Skeletal muscle cell (primary cell): ENCODE data around the gene FAM219A.
A peak's percentile ranks its signal among the peaks of the same experiment; 100 is the strongest.

ENCODE experiments used
- DNase-seq: peaks from one replicate; pipeline ENCODE4 v3.0.0-alpha.2; 2010; ENCODE audit warnings: low read depth
- H3K4me3 ChIP-seq: 2 replicates; pipeline ENCODE4 v1.5.1; 2011; ENCODE audit warnings: low read depth, mild to moderate bottlenecking, control low read depth, low read length, moderate library complexity

FAM219A gene

DNA sequence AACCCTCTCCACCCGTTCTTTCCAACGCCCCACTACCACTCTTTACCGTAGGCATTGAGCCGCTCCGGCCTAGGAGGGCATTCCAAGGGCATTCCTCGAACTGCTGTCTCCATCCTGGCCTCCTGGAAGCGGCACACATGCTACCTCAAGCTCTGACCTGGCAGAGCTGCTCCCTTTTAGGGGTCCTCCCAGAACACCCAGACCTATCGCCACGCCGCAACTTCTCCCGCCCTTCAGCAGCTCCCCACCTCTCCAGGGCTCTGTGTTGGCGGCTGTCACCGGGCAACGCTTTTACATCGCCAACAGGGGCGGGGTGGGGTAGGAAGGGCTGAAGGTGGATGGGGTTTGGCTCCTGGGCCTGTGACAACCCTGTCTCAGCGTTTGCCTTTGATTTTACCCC, 77.0 kb downstream of the FAM219A start:
- peak overlapping the region; percentile 49 for H3K4me3 ChIP-seq
- DNase-seq = no peak

DNA sequence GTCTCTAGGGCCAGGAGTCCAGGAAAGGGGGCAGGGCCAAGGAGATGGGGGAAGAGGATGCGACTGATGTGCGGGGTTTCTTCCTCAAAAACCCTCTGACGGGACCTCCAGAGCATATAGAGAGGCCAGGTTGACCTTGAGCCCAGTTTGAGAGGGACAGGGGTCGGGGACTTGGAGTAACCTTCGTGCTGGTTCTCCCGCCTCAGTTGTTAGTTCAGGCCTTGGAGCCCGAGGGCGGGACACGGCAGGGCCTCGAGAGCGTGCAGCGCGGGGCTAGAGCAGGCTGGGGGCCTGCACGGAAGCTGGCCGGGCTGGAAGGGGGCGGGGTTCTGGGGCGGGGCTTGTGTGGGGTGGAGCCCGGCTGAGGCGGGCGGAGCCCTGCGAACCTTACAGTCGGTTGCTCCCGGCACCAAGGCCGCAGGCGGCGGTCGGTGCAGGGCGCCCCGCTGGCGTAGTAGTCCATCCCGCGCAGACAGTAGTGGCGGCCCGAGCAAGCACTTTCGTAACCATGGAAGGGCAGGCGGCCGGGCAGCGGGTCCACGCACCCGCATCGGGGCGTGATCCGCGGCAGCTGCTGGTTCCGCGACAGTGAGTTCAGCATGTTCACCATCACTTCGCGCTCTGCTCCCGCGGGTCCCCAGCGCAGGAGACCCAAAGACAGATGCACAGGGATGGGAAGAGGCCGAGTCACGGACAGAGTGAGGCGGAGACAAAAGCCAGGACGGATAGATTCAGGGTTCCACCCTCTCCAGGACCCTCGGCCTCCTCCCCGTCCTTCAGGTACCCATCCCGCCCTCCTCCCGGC, 77.7 kb downstream of the FAM219A start:
- peak overlapping the region; percentile 49 for H3K4me3 ChIP-seq
- DNase-seq = peak; percentile 34

DNA sequence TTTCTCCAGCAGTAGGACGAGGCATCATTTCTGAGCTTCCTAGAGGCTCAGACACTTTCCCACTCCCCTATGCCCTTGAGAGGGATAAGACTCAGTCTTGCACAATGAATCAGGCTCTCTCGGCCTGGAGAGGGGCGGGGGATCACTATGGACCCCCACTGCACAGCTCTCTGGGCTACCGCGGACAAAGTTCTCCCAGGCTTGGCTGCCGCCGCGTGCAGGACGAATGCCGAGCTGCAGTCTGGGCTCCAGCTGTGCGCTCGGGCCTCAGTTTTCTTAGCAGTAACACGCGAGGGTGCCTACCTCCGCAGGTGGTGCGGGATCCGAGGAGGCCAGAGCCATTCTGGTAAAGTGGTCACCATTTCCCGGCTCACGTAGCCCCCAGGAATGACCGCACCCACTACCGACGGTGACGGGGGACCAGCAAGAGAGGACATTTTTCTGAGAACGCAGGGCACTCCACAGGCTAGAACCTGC, 78.3 kb downstream of the FAM219A start:
- DNase-seq = no peak
- H3K4me3 ChIP-seq = peak overlapping the region; percentile 37

DNA sequence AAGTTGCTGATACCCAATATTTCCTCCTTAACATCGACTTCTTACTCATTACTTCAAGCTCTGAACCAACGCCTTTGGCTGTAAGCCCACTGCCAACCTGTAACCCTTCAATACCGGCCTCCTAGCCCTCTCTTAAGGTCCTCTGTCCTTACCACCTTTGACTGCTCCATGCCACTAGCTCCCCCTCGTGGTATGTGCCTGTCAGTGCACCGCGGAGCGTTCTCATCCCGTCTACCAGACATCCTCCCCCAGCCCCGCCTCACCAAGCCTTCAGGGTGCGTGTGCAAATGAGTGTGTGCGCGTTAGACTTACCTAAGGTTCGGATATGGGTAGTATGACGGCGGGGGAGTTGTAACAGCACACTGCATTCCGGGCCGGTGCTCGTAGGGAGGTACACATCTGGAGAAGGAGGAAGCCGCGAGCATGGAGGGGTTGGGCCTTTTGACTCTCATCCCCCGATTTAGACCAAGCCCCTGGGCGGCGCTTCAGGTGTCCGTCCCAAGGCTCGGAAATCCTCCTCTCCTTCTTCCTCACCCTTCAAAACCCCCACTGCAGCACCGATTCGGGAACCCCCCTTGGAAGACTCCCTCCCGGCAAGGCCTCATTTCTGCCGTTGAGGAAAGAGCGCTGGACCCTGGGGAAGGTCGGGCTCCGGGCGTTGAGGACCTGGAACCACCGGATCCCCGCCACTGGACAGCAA, 78.9 kb downstream of the FAM219A start:
- H3K4me3 ChIP-seq = peak overlapping the region; percentile 37
- DNase-seq = peak; percentile 36

DNA sequence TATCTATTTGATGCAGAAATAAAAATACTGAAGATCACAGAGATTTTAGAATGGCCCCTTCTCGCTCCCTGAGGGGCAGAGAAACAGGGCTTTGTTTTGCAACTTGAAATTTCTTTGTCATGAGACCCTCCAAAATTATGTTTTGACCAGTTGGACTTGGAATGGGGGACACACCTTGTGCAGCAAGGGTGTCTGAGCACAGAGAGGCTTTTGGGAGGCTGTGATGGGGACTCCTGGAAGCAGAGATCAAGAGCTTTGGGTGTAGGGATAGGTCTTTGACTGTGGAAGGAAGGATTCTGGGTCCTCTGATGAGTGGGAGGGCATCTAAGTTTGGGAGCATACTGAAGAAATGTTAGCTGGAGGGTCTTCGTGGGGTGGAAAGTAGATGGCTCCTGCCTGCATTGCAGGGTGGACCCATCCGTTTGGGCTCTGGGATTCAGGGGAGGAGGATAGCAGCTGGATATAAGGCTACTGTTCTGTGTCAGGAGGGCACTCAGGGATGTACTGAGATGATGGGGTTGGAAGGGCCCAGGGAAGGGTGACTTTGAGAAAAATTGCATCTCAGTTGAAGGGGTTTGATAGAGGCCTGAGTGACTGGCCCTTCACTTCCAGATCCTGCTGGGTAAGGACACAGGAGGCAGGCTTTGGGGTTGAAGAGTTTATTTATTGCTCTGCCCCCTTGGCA, 79.9 kb downstream of the FAM219A start:
- H3K4me3 ChIP-seq = no peak overlapping the region
- DNase-seq = no peak

DNA sequence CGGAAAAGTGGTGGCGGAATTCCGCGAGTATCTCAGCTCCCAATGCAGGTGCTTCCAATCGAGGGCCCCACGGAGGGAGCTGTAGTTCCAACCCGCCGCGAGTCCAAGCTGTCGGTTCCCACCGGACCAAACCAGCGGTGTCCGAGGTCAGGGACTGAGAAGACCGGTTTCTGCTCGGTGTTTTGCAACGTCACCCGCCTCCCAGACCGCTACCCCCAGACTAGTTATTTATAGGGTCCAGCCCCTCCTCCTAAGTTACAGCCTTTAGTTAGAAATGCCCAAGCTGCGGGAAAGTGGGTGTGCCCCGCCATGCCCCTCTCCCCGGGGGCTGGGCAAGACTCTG, 81.0 kb downstream of the FAM219A start:
- no peak for DNase-seq
- H3K4me3 ChIP-seq = peak overlapping the region; percentile 70

DNA sequence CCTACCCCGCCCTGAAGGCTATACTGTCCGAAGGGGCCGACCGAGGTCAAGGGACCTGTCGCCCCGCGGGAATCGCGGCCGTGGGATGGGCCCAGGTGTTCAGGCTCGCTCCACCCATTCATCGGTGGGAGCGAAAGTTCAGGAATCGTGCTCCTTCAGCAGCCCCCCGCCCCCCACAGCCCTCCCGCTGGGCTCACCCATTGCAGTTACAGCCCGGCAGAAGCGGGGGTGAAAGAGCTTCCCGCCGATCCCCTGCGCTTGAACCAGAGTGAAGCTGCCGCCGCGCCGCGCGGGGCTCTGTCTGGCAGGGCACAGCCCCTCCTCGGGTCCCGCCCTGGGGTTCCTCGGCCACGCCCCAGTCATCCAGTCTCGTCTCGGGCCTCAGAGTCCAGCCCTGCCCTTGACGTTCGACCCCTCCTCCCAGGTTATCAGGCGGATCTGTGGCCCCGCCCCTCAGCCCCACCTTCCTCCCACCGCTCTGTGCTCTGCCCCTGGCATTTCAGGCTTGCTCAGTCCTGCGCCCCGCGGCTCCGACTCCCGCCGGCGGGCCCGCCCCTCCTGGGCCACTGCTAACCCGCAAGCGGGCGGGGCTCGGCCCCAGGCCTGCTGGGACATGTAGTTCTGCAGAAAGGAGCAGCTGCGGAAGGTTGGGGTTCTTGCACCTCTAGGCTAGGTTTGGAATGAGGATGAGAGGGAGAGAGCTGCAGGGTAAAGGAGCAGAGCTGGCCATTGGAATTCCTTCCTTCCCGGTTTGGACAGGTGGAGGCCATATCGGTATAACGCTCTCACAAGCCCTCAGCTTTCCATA, 81.6 kb downstream of the FAM219A start, which contains the start of gene MYORG:
MYORG (minus strand) TSS at position 303 of the 808 bp plus-strand sequence. CDS start 3,955 bp downstream, outside the sequence.
- peak within 1 kb of the TSS; percentile 70 for H3K4me3 ChIP-seq
- peak; percentile 28 for DNase-seq

DNA sequence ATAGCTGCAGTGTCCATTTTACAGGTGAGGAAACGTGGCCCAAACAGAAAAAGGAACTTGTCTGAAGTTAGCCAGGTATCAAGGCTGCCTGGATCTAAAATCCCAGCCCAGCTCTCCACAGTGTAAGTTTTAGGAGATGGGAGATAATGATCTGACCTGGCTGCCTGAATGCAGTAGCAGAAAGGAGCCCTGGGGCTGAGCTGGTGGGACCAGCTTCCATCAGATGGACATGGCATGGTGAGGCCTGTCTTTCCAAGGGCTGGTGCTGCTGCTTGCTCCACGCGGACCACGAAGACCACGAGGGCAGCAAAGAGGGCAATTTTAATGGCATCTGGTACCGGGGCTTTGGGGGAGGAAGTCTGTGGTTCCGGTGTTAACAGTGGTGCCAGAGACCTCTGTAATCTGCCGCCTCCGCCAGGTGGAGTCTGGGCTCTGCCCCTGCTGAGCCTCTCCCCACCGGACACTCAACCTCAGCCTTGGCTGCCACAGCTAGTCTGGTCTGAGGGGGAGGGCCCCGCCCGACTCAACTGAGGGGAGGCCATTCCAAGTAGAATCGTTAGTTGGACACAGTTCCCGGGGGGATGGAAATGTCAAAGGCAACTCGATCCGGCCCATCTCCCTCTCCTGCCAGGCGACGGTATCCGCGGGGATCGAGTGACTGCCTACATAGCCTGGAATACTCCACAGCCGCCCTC, 82.3 kb downstream of the FAM219A start:
- DNase-seq = no peak
- H3K4me3 ChIP-seq = peak overlapping the region; percentile 70

DNA sequence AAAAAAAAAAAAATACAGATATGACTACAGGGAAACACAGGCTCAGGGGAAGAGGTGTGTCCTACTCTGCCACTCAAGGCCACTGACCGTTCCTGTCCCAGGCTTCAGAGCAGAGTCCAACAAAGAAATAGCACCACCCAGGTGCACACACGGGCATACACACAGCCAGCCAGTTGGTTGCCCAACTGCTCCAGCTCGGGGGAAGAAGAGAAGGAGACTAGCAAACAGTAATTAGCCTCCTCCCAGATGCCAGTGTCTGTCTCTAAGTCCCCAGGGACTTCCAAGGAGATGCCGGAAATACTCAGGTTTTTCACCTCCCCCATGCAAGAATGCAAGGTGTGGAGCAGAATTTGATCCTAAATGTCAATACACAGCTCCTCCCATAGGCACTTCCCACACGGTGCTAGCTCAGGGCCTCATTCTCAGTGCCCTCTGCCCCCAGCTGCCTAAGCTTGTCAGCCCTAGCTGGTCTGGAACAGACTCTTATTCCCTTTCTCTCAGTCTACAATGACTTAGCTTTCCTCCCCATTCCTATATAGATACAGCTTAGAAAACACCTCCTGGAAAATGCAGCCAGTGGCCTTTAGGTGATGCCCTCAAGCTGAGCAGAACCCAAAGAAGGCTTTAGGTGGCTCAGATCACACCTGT, 83.3 kb downstream of the FAM219A start:
- no peak for DNase-seq
- H3K4me3 ChIP-seq = no peak overlapping the region

DNA sequence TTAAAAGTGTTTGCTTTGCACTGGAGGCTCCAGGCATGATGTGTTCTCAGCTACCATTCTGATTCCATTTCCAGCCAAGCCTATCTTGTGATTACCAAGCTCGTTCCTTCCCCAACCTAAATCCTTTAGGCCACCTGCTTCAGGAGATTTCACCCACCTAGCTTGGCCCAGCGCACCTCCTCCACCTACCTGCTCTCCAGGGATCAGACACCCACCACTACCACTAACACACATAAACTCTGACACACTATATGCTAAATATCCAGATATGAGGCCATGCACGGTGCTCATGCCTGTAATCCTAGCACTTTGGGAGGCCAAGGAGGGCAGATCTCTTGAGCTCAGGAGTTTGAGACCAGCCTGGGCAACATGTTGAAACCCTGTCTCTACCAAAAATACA, 84.0 kb downstream of the FAM219A start:
- DNase-seq = no peak
- H3K4me3 ChIP-seq = no peak overlapping the region

DNA sequence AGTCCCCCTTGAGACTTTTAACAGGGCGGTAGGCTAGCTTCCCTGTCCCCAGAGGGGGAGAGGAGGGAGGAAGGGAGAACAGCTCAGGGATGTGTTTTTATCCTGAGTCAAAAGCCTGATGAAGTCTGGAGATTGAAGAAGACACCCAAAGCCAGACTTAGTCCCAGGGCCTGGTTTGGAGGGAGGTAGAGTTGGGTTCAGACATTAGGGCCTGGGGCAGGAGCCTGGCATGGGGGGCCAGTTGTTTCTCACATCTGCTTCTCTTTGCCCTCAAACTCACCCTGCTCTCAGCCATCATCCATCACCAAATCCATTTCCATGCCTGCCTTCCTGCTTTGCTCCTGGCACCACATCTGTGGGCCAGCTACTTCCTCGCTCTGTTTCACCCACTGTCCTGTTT, 84.6 kb downstream of the FAM219A start:
- H3K4me3 ChIP-seq = no peak overlapping the region

DNA sequence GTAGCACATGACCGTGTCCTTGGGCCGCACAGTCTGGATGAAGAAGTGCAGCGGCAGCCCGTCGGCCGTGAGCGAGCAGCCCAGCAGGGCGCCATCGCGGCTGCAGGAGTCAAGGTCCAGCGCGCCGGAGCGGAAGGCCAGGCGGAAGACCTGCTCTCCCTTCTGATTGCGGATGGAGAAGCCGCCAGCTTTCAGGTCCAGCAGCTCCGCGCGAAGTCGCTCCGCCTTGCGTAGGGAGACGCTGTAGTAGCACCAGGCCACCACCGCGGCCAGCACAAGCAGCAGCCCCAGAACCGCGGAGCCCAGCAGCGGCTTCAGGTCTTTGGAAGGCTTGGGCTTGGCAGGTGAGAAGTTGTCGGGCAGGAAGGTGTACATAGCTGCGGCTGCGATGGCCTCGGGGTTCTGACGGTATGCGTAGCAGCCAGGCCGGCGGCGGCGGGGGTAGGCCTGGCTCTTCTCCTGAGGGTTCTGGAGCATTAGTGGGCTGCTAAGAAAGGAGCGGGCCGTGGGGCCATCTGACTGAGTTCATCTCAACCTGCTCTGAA, 85.8 kb downstream of the FAM219A start:
- H3K4me3 ChIP-seq = no peak overlapping the region
- no peak for DNase-seq

More for the DNA sequence above, 84.6 kb downstream of the FAM219A start:
- DNase-seq = no peak

DNA sequence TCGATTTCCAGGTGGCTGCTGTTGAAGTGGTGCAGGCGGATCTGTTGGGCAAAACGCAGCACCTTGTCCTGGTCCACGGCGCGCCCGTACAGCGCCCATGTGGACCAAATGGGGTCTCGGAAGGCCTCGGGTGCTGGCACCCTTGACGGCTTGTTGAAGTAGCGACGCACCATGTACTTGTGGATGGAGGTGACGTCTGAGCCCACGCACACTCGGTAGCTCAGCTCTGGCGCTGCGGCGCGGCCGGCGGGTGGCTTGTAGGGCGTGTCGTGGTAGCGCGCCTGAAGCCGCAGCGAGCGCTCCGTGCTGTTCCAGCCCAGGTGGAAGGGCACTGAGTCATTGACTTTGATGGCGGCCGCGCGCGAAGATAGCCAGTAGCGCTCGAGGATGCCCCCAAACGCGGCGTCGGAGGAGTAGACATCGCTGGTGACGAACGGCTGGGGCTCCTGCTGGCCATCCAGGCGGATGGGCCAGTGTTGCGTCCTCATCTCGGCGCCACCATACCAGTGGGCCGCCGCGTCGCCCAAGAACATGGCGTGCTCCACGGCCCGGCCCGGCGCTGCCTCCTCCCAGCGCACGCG, 86.4 kb downstream of the FAM219A start:
- no peak overlapping the region for H3K4me3 ChIP-seq
- no peak for DNase-seq

DNA sequence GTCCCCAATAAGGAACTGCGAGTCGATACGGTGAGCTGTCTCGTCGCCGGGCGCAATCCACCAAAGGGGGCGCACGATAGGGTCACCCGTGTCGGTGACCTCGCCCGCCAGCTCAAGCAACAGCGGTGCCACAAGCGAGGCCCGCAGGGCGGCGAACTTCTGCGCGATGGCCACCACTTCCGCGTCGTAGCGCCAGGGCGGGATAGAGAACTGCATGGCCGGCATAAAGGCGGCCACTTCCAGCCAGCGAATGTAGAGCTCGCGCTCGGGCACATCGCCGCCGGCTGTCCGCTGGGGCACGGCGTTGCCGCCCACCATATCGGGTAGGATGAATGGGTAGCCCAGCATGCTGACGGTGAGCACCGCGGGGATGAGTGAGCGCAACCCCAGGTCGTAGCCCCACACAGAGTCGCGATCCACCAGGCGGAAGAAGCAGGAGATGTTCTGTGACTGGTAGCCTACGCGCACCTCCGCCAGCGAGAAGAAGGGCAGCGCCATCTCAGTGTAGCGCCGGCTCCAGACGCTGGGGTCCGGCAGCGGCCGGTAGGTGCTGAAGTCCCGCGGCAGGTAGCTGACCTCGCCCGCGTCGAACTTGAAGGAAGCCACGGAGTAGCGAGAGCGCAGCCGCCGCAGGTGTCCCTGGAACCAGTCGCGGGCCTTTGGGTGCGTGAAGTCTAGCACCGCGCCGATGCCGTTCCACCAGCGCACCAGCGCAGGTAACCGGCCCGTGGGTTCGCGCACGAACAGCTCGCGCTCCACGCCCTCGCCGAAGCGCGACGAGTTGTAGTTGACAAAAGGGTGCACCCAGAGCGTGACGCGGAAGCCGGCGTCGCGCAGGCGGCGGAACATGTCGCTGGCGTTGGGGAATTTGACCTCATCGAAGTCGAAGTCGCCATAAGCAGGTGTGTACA, 87.1 kb downstream of the FAM219A start:
- H3K4me3 ChIP-seq = peak overlapping the region; percentile 27
- no peak for DNase-seq

DNA sequence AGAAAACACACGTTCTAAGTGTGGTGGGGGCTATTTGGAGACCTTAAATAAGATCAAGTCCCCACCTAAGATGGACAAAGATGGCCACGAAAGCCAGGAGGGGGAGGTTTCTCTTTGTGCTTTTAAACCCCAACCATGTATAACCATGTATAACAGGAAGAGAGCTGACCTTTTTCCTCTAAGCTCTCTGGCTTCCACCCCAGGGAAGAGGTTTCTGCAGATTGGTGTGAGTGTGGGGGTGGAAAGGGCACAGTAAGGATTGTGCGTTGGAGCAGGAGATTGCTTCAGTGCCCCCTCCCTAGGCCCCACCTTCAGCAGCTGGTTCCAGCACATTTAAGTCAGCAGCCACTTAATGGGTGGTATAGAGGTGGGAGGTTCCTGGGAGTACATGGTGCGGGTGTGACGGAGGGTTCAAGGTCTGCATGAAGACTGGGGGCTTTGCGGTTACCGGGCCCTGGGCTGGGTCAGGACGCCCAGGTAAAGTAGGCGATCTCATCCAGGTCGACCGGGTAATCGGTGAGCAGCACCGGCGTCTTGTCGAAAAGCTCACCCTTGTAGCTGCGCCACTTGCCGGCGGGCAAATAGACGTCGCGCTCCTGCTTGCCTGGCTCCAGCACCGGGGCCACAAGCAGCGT, 87.9 kb downstream of the FAM219A start:
- DNase-seq = no peak
- peak overlapping the region; percentile 27 for H3K4me3 ChIP-seq

DNA sequence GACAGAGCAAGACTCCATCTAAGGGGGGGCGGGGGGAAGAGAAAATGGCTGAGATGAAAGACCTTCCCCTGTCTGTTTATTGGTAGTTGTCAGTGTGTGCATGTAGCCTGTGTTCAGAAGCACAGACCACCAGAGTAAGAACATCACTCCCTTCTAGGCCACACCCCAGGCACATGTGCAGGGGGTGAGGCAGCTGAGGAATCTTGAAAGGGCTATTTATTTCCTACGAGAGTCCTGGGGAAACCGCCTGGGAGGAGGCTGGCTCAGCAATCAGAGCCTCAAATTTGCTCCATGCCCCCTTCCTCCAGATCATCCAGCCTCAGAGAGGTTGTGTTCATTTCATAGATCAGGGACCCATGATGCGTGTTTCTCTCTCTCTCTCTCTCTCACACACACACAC, 88.7 kb downstream of the FAM219A start:
- DNase-seq = no peak
- no peak overlapping the region for H3K4me3 ChIP-seq
